B cell (primary cell): ENCODE measurements around the gene PPP2R5B. TPM values are rescaled to one million over a fixed set of nuclear protein-coding genes. Genes with fewer than 3 reads are reported as not detected.

ENCODE experiments used
- ATAC-seq: fragments of 200-7000 bp; cut with Tn5 transposase; one replicate; pipeline ENCODE4 v1.10.0; 2021; ENCODE audit warnings: low read depth, mild to moderate bottlenecking, moderate number of reproducible peaks, moderate library complexity
- CTCF ChIA-PET: fragments of 350-600 bp; sonication (Branson Sonifier 250); formaldehyde crosslinking; loops from one replicate; lab custom pipeline; 2021; ENCODE audit warnings: antibody characterized with exemption, inconsistent platforms; lab: Charles Lee
- POLR2A ChIA-PET: fragments of 350-600 bp; sonication (Branson Sonifier 250); formaldehyde crosslinking; loops from one replicate; lab custom pipeline; 2021; ENCODE audit warnings: antibody characterized with exemption; lab: Charles Lee
- DNase-seq: peaks from one replicate; pipeline ENCODE4 v3.0.0; 2013
- H2AFZ ChIP-seq: 2 replicates; pipeline ENCODE4 v1.6.1; 2012; ENCODE audit warnings: mild to moderate bottlenecking, low read depth, low read length; ENCODE audit not compliant: insufficient read depth, poor library complexity, severe bottlenecking
- H3K27ac ChIP-seq, 2 donors: 1 replicate in 1 of 2; 2 replicates in 1 of 2; pipeline ENCODE4 v1.5.1; 2012 to 2013; ENCODE audit warnings: low read length in 2 of 2, mild to moderate bottlenecking in 2 of 2, moderate library complexity in 1 of 2
- H3K27me3 ChIP-seq, 4 experiments: fragments of 200-600 bp in 1 of 4; sonication (generic) in 1 of 4; replicated peaks in 1 of 4; 1 replicate in 2 of 4; 2 replicates in 2 of 4; pipeline versions ENCODE4 v1.6.1 to v1.7.0; 2013 to 2016; ENCODE audit warnings: low read length in 3 of 4, mild to moderate bottlenecking in 2 of 4, mixed read lengths in 1 of 4, moderate library complexity in 1 of 4; ENCODE audit not compliant: insufficient read depth in 4 of 4, control insufficient read depth in 3 of 4; ENCODE audit errors: control extremely low read depth in 1 of 4
- H3K36me3 ChIP-seq, 2 experiments: replicated peaks in 1 of 2; 1 replicate in 1 of 2; 2 replicates in 1 of 2; pipeline versions ENCODE4 v1.6.1 to v1.7.1; 2013; ENCODE audit warnings: low read length in 1 of 2; ENCODE audit not compliant: insufficient read depth in 2 of 2, control insufficient read depth in 1 of 2; ENCODE audit errors: control extremely low read depth in 1 of 2, extremely low read depth in 1 of 2
- H3K4me1 ChIP-seq, 2 donors: fragments of 200-600 bp in 1 of 2; sonication (generic) in 1 of 2; 1 replicate in 1 of 2; 2 replicates in 1 of 2; pipeline versions ENCODE4 v1.5.1 to v1.6.1; 2013 to 2017; ENCODE audit warnings: low read length in 2 of 2; ENCODE audit not compliant: control insufficient read depth in 2 of 2, insufficient read depth in 2 of 2
- H3K4me2 ChIP-seq: replicated peaks from 2 replicates; pipeline ENCODE3; 2012; ENCODE audit warnings: mild to moderate bottlenecking, low read depth, low read length; ENCODE audit not compliant: poor library complexity, severe bottlenecking
- H3K4me3 ChIP-seq, 5 experiments: fragments of 200-600 bp in 1 of 5; sonication (generic) in 1 of 5; 1 replicate in 3 of 5; 2 replicates in 2 of 5; pipeline versions ENCODE4 v1.5.1 to v1.7.0; 2011 to 2016; ENCODE audit warnings: low read length in 4 of 5, mild to moderate bottlenecking in 4 of 5, low read depth in 2 of 5, control low read depth in 1 of 5, moderate library complexity in 1 of 5; ENCODE audit not compliant: insufficient read depth in 1 of 5; ENCODE audit errors: control extremely low read depth in 1 of 5, extremely low read depth in 1 of 5
- H3K79me2 ChIP-seq: fragments of 200-600 bp; sonication (generic); one replicate; pipeline ENCODE4 v1.6.0; 2016; ENCODE audit warnings: low read length; ENCODE audit not compliant: control insufficient read depth, insufficient read depth
- H3K9ac ChIP-seq: fragments of 200-600 bp; sonication (generic); 2 replicates; pipeline ENCODE4 v1.6.1; 2017; ENCODE audit warnings: mild to moderate bottlenecking, low read length, moderate library complexity
- H3K9me3 ChIP-seq, 3 donors: one replicate each; pipeline versions ENCODE4 v1.6.1 to v1.7.1; 2013; ENCODE audit warnings: low read length in 2 of 3; ENCODE audit not compliant: control insufficient read depth in 2 of 3, insufficient read depth in 1 of 3; ENCODE audit errors: control extremely low read depth in 1 of 3
- H4K20me1 ChIP-seq: 2 replicates; pipeline ENCODE4 v1.6.0; 2012; ENCODE audit warnings: mild to moderate bottlenecking, low read length; ENCODE audit not compliant: insufficient read depth, control insufficient read depth, poor library complexity, severe bottlenecking
- H3K27ac Mint-ChIP-seq: one replicate; pipeline ENCODE4 v1.8.0; 2021; ENCODE audit warnings: mixed read lengths
- H3K27me3 Mint-ChIP-seq: one replicate; pipeline ENCODE4 v1.8.0; 2021; ENCODE audit warnings: mixed read lengths
- H3K4me1 Mint-ChIP-seq: one replicate; pipeline ENCODE4 v1.8.0; 2021; ENCODE audit warnings: mixed read lengths
- H3K4me3 Mint-ChIP-seq: one replicate; pipeline ENCODE4 v1.8.0; 2021; ENCODE audit warnings: mixed read lengths
- H3K9me3 Mint-ChIP-seq: one replicate; pipeline ENCODE4 v1.8.0; 2022; ENCODE audit warnings: mixed read lengths; ENCODE audit not compliant: insufficient read depth
- CTCF ChIP-seq: fragments of 200-600 bp; IDR thresholded peaks from one replicate; pipeline ENCODE4 v1.8.0; 2022; ENCODE audit warnings: antibody characterized with exemption, mild to moderate bottlenecking
- EZH2 ChIP-seq: IDR thresholded peaks from 2 replicates; pipeline ENCODE4 v1.6.1; 2012; ENCODE audit warnings: borderline replicate concordance, low read depth, mild to moderate bottlenecking, moderate library complexity, low read length; ENCODE audit not compliant: insufficient read depth, poor library complexity, severe bottlenecking
- WGBS: methylation state at CpG from one replicate; pipeline ENCODE4 v1.1.5; 2013; ENCODE audit warnings: missing lambda C conversion rate; ENCODE audit not compliant: insufficient coverage; 5-methylcytosine and 5-hydroxymethylcytosine counted together
- intact Hi-C: fragments of 100-400 bp; cut with micrococcal nuclease; formaldehyde crosslinking; loops from one replicate; pipeline ENCODE4 v1.10.0; 2022
- polyA plus RNA-seq: library from polyadenylated mRNA; depleted of rRNA; stranded (reverse); fragments of >200 nt; gene quantifications from 2 replicates; pipeline ENCODE4 v1.2.3, GENCODE V29; 2012
- total RNA-seq, 2 donors: library from RNA; stranded (reverse); fragments of 120-200 nt in 1 of 2; gene quantifications; 1 replicate in 1 of 2; 2 replicates in 1 of 2; pipeline versions ENCODE4 v1.2.3 to v1.2.4, GENCODE V29; 2013 to 2022

PPP2R5B gene
- total and polyA plus RNA-seq, 2 donors (not counting 1 experiment from before 2014, with no cell fraction given): 22.6 to 30.5 TPM

- POLR2A ChIA-PET: interaction anchor here (0.5 kb wide), 1 partner anchor 223 kb away, joined by 5 read pairs; no protein-coding TSS in a partner anchor
- no peaks in the 10 kb centered on the region for H4K20me1 ChIP-seq
- peaks cover 22% of the 10 kb centered on the region for H3K79me2 ChIP-seq
- ATAC-seq (no peak), DNase-seq (no peak)
- H3K36me3 ChIP-seq: no peaks in the 10 kb centered on the region
- WGBS: no CpG with 5 or more reads among the region's 8 CpGs
- peaks cover 26 to 45% of the 10 kb centered on the region in 2 donors for H3K4me1 ChIP-seq
- no peak overlapping the region for H2AFZ ChIP-seq
- no peaks in the 10 kb centered on the region for H3K9me3 ChIP-seq
- no peak overlapping the region for H3K9ac ChIP-seq
- Mint-ChIP-seq H3K9me3 (no peaks in the 10 kb centered on the region), H3K27me3 (no peaks in the 10 kb centered on the region), H3K4me1 (peaks cover 41% of the 10 kb centered on the region), H3K27ac (no peak overlapping the region), H3K4me3 (no peak overlapping the region)
- H3K4me2 ChIP-seq: no peak overlapping the region
- intact Hi-C loops: loop anchor here (5.0 to 10.0 kb wide), 2 partner anchors 53 to 195 kb away; partner anchors contain the start of genes MAJIN, TM7SF2 and ZNHIT2
- H3K27me3 ChIP-seq: no peaks in the 10 kb centered on the region
- H3K4me3 ChIP-seq: no peak overlapping the region
- no peak overlapping the region for H3K27ac ChIP-seq
- CTCF ChIA-PET: interaction anchor here (1.3 to 2.8 kb wide), 3 partner anchors 26 to 77 kb away, joined by 3 to 9 read pairs (median 7); partner anchors contain the start of gene BATF2
- TF ChIP-seq EZH2 (no peak), CTCF (no peak)
Observed at GRCh38 chr11:64919627-64920026, 4.9 kb upstream of the PPP2R5B start.

- TF ChIP-seq CTCF (no peak), EZH2 (no peak)
- Mint-ChIP-seq H3K4me3 (no peak overlapping the region), H3K27ac (no peak overlapping the region), H3K4me1 (peaks cover 42% of the 10 kb centered on the region), H3K27me3 (no peaks in the 10 kb centered on the region), H3K9me3 (no peaks in the 10 kb centered on the region)
- ATAC-seq (no peak), DNase-seq (no peak)
- Histone ChIP-seq H3K27ac (no peak overlapping the region), H3K9ac (no peak overlapping the region), H4K20me1 (no peaks in the 10 kb centered on the region), H3K4me2 (no peak overlapping the region), H3K36me3 (no peaks in the 10 kb centered on the region), H3K79me2 (peaks cover 23% of the 10 kb centered on the region), H3K27me3 (no peaks in the 10 kb centered on the region), H2AFZ (no peak overlapping the region), H3K4me1 (peaks cover 26 to 47% of the 10 kb centered on the region in 2 donors), H3K9me3 (no peaks in the 10 kb centered on the region), H3K4me3 (no peak overlapping the region)
- CTCF ChIA-PET: interaction anchor here (0.6 to 1.3 kb wide), 4 partner anchors 24 to 589 kb away, joined by 3 to 5 read pairs (median 3); no protein-coding TSS in a partner anchor
- 88% methylated on average over 1 of the region's 2 CpGs for WGBS
- POLR2A ChIA-PET: interaction anchor here (0.5 kb wide), 1 partner anchor 223 kb away, joined by 5 read pairs; no protein-coding TSS in a partner anchor
- intact Hi-C loops: no loop called here
Observed at GRCh38 chr11:64920124-64920523, 4.4 kb upstream of the PPP2R5B start.
